ENCODE measurements around the gene SLC39A1.
A peak's percentile ranks its signal among the peaks of the same experiment; 100 is the strongest.

The SLC39A1 gene

DNA sequence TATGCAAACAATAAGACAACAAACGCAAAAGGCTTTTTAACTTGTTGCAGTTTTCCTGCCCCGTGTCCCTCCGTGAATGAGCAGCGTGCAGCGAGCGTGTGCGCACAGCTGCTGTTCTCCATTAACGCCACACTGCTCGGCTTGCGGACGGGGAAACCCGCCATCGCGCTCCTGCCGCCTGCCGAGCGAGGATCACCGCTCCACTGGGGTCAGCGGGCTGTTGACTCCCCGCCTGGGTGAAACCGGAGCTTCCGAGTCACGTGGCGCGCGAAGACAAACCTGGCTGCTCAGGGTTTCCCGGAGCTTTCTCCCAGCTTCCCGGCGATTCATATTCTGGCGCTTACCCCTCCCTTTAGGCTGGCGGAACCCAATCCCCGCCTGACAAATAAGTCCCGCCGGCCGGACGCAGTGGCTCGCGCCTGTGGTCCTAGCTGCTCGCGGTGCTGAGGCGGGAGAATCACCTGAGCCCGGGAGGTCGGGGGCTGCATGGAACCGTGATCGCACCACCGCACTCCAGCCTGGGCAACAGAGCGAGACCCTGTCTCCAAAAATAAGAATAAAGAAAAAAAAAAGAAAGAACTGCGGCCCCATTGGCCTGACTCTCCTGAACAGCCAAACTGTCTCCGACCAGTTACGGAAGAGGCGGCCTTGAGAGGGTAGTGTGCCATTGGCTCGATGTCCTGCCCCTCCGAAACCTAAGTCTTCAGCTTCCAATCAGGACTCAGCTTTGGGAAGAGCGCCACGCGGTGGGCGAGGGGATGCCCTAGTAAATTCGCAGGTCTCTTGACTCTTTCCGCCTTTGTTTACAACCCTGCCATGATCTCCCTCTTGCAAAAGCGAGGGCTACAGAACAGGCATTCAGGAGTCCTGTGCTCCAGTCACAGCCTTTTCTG lies 4.0 kb upstream of the SLC39A1 start, which contains the start of gene CREB3L4:
CREB3L4 (plus strand) TSS at position 796 of the 893 bp plus-strand sequence. CDS start 624 bp downstream, outside the sequence.
- Mint-ChIP-seq H3K4me1 (ENCODE audit: low read depth) (peaks cover 51% of the 10 kb centered on the region), H3K4me3 (peak within 1 kb of the TSS; percentile 90), H3K9me3 (no peaks in the 10 kb centered on the region), H3K27me3 (ENCODE audit: low read depth) (no peaks in the 10 kb centered on the region), H3K36me3 (ENCODE audit: low read depth) (peaks cover 15% of the 10 kb centered on the region), H3K27ac (peak within 1 kb of the TSS; percentile 88)
- peak; percentile 87 for DNase-seq (ENCODE audit: low spot score)

DNA sequence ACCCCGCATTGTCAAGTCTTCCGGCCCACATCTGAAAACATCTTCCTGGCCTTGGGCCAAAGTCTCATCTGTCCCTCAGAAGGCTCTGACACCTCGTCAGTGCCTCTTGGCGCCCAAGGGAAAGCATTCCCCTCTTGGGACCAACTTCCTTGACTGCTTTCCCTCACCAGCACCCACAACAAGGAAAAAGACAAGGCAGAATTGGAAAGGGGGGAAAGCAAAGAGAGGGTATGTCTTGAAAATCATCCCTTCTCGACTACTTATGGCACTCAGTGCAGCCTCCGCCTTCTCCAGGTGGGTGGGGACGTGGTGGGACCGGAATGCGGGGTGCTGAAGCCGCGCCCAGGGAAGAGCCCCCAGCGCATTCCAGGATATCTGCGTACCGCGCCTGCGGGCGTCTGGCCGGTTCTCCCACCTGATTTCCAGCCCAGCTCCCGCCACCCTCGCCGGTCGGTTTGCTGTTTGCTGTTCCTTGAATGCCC lies 554 bp upstream of the SLC39A1 start:
- H3K4me1 Mint-ChIP-seq (ENCODE audit: low read depth), result peaks cover 48% of the 10 kb centered on the region

DNA sequence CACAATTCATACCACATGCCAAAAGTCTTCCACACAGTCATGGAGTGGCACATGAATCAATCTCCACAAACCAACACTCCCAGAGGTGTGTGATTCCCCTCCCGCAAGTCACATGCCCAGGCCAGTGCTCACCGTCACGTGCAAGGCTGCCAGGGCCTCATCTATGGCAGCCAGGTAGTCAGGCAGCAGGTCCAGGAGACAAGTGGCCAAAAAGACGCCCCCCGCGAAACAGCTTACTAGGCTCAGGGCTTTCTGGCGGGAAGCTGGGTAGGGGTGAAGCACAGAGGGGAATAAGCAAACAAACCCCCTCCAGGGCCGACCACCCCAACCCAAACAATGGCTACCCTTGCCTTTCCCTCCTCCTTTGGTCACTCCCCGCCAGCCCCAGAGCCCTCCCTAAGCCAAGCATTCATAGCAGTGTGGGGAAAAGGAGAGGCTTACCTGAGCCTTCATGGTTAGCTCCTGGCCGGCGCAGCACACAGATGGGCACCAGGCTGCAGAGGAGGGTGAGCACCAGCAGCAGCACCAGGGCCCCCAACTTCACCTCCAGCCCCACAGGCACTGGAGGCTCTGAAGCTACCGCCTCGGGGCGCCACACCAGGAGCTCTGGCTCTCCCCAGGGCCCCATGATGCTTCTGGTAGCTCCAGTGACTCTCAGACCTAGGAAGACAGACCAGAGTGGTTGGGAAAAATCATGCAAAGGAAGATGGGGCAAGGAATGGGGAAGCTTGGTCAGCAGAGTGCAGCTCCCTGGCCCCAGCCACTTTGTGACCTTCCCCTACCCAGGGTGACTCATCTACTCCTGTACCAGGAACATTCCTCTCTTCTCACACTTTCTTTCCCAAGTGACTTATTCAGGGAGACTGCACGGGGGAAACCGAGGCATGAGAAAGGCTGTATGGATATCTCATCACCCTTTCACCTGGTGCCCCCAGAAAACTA lies 978 bp downstream of the SLC39A1 start:
- Mint-ChIP-seq H3K27me3 (ENCODE audit: low read depth) (no peaks in the 10 kb centered on the region), H3K27ac (peak overlapping the region; percentile 27), H3K4me1 (ENCODE audit: low read depth) (peaks cover 42% of the 10 kb centered on the region), H3K4me3 (peak overlapping the region; percentile 83), H3K9me3 (no peaks in the 10 kb centered on the region), H3K36me3 (ENCODE audit: low read depth) (peaks cover 19% of the 10 kb centered on the region)
- DNase-seq (ENCODE audit: low spot score), result no peak

More for the DNA sequence above, 554 bp upstream of the SLC39A1 start:
- no peak for DNase-seq (ENCODE audit: low spot score)
- Mint-ChIP-seq H3K9me3 (no peaks in the 10 kb centered on the region), H3K27me3 (ENCODE audit: low read depth) (no peaks in the 10 kb centered on the region), H3K4me3 (peak overlapping the region; percentile 83), H3K36me3 (ENCODE audit: low read depth) (peaks cover 17% of the 10 kb centered on the region), H3K27ac (peak overlapping the region; percentile 87)

DNA sequence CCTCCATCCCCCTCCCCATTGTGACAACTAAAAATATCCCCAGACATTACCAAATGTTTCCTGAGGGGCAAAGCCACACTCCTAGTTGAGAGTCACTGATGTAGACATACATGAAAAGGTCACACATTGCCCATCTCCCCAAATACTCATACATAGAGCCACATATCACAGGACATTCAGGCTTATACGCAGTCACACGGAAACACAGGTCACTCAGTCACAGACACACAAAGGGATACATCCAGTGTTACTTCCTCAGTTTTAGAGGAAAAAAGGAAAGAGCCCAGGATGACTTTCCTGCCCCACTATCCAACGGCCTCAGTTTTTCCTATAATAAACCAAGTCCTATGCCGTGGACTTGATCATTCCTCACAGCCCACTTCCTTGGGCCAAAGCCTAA lies 1.9 kb downstream of the SLC39A1 start:
- no peak for DNase-seq (ENCODE audit: low spot score)
- Mint-ChIP-seq H3K36me3 (ENCODE audit: low read depth) (peaks cover 20% of the 10 kb centered on the region), H3K27ac (peak overlapping the region; percentile 11), H3K4me3 (peak overlapping the region; percentile 83), H3K4me1 (ENCODE audit: low read depth) (peaks cover 44% of the 10 kb centered on the region), H3K9me3 (no peaks in the 10 kb centered on the region), H3K27me3 (ENCODE audit: low read depth) (no peaks in the 10 kb centered on the region)

DNA sequence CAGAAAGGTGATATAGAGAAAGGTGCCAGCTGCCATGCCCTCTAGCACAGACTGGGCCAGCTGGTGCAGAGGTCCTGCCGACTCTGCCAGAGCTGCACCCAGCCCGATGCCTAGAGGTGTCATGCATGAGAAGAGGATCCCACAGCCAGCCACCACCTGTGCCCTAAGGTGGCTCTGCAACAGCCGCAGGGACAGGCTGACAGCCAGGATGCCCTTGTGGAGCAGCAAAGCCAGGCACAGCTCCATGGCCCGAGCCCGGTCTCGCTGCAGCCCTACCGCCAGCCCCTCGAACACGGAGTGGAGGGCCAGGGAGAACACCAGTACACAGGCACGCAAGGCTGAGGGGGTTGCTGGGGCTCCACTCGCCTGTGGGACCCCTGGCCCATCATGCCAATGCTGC lies 3.1 kb downstream of the SLC39A1 start:
- Mint-ChIP-seq H3K36me3 (ENCODE audit: low read depth) (peaks cover 18% of the 10 kb centered on the region), H3K4me3 (no peak overlapping the region), H3K27ac (peak overlapping the region; percentile 59), H3K4me1 (ENCODE audit: low read depth) (peaks cover 45% of the 10 kb centered on the region), H3K27me3 (ENCODE audit: low read depth) (no peaks in the 10 kb centered on the region), H3K9me3 (no peaks in the 10 kb centered on the region)
- DNase-seq (ENCODE audit: low spot score), result no peak

DNA sequence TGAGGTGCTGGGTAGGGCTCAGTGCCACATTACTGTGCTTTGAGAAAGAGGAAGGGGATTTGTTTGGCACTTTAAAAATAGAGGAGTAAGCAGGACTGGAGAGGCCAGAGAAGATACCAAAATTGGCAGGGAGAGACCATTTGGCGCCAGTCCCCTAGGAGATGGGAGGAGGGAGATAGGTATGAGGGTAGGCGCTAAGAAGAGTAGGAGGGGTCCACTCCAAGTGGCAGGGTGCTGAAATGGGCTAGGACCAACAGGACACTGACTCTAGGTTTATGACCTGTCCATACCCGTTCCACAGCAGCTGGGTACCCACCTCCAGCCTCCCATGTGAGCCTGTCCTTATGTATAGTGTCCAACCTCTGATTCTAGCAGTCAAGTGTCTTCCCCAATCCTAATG lies 3.9 kb downstream of the SLC39A1 start:
- Mint-ChIP-seq H3K9me3 (no peaks in the 10 kb centered on the region), H3K36me3 (ENCODE audit: low read depth) (peaks cover 20% of the 10 kb centered on the region), H3K4me3 (no peak overlapping the region), H3K4me1 (ENCODE audit: low read depth) (peaks cover 46% of the 10 kb centered on the region), H3K27ac (no peak overlapping the region), H3K27me3 (ENCODE audit: low read depth) (no peaks in the 10 kb centered on the region)
- no peak for DNase-seq (ENCODE audit: low spot score)

DNA sequence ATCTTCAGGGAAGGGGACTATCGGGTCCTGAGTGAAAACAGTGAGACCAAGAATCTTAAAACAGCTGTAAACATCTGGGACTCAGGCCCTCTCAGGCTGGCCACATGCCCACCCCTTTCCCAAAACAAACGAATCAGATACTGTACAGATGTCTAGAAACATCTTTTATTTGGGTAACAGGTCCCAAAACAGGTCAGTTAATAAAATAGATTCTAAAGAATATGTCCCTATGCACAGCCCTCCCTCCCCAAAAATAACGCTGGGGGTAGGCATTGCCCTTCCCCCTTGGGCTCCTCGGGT lies 4.4 kb downstream of the SLC39A1 start:
- DNase-seq (ENCODE audit: low spot score), result no peak
- H3K27me3 Mint-ChIP-seq (ENCODE audit: low read depth), result no peaks in the 10 kb centered on the region
- peaks cover 48% of the 10 kb centered on the region for H3K4me1 Mint-ChIP-seq (ENCODE audit: low read depth)
- peak overlapping the region; percentile 95 for H3K27ac Mint-ChIP-seq
- peaks cover 25% of the 10 kb centered on the region for H3K36me3 Mint-ChIP-seq (ENCODE audit: low read depth)
- H3K9me3 Mint-ChIP-seq, result no peaks in the 10 kb centered on the region
- peak overlapping the region; percentile 99 for H3K4me3 Mint-ChIP-seq

DNA sequence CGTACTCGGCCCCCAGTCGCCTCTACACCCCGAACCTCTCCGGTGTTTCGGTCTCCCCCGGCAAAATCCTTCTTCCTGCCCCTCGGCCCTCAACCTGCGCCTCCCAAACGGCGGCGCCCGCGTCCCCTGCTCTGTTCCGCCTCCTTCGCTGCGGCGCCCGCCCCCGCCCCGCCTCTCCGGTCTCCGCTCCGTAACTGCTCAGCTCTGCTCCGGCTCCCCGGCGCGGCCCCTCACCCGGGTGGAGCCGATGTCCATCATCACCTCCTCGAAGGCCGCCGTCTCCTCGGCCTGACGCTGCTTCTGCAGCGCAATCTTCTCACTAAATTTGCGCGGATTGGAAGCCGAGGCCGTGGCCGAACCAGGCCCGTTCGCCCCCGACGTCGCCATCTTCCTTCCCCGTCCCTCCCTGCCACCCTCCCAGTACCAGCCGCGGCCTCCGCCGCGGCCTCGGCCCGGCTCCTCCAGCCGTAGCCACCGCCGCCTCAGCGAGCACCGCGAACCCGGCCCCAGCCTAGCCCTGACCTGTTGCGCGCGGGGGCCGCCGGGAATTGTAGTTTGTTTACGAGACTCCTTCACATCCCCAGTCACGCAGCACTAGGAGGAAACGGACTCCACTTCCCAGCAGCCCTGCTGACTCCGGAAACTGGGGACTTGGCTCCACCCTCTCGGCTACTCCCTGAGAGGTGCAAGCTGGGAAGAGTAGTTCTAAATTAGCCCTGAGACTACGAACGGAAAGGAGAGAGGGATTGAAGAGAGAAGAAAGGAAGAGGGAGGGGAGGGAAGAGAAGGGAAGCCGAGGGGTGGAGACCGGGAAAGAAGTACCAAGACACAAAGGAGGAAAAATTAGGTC lies 5.0 kb downstream of the SLC39A1 start, which contains the start of gene CRTC2:
CRTC2 (minus strand) TSS at position 502 of the 850 bp plus-strand sequence; CDS start at position 387, 115 bp downstream.
- Mint-ChIP-seq H3K27ac (peak within 1 kb of the TSS; percentile 95), H3K9me3 (no peaks in the 10 kb centered on the region), H3K27me3 (ENCODE audit: low read depth) (no peaks in the 10 kb centered on the region), H3K4me3 (peak within 1 kb of the TSS; percentile 99), H3K36me3 (ENCODE audit: low read depth) (peaks cover 27% of the 10 kb centered on the region), H3K4me1 (ENCODE audit: low read depth) (peaks cover 44% of the 10 kb centered on the region)
- peak; percentile 98 for DNase-seq (ENCODE audit: low spot score)

DNA sequence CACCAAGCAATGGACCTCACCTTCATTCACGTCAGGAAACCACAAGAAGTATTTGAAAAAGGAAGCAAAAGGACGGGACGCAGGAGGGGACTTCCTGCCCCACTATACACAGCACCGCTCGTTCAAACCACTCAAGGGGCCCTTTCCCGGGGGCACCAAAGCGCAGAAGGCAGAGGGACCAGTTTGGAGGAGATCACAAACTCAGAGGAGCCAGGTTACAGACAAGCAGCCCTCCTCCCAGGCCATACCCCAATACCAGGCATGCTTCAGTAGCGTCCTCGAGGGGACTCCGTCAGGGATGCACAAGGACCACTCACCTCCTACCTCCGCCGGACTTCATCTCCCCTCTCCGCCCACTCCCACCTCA lies 5.6 kb downstream of the SLC39A1 start:
- peak overlapping the region; percentile 95 for H3K27ac Mint-ChIP-seq
- H3K27me3 Mint-ChIP-seq (ENCODE audit: low read depth), result no peaks in the 10 kb centered on the region
- peak; percentile 53 for DNase-seq (ENCODE audit: low spot score)
- no peaks in the 10 kb centered on the region for H3K9me3 Mint-ChIP-seq
- H3K4me1 Mint-ChIP-seq (ENCODE audit: low read depth), result peaks cover 44% of the 10 kb centered on the region
- H3K36me3 Mint-ChIP-seq (ENCODE audit: low read depth), result peaks cover 30% of the 10 kb centered on the region
- H3K4me3 Mint-ChIP-seq, result peak overlapping the region; percentile 99

DNA sequence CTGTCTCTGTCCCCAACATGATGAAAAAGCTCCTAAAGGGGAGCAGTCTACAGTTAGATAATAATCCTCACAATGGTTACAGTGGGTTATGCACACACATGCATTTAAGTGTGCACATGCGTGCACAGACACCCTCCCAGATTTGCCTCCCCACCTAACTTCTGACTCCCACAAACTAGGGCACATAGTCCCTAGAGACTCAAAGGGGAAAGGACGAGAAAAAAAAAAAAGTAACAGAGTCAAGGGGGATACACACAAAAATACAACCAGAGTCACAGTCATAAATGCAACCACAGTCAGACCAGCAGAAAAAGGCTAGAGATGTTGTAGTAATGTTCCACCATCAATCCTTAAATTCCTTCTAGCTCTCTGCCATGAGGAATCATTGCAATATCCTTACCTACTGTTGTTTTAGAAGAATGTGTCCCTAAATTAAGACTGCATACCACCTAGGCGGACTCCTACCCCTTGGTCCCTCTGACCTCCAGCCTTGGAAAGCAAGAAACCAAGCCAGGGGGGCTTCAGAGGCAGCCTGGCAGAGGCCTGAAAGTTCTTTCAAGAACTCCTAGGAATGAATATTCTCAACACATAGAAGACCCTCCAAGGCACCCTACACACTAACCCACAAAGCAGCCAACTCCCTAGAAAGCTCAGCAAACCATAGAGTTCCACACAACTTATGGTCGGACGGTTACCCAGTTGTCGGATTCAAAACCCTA lies 6.2 kb downstream of the SLC39A1 start:
- Mint-ChIP-seq H3K27ac (peak overlapping the region; percentile 95), H3K36me3 (ENCODE audit: low read depth) (peaks cover 31% of the 10 kb centered on the region), H3K4me3 (peak overlapping the region; percentile 99), H3K27me3 (ENCODE audit: low read depth) (no peaks in the 10 kb centered on the region), H3K4me1 (ENCODE audit: low read depth) (peaks cover 40% of the 10 kb centered on the region), H3K9me3 (no peaks in the 10 kb centered on the region)
- no peak for DNase-seq (ENCODE audit: low spot score)

DNA sequence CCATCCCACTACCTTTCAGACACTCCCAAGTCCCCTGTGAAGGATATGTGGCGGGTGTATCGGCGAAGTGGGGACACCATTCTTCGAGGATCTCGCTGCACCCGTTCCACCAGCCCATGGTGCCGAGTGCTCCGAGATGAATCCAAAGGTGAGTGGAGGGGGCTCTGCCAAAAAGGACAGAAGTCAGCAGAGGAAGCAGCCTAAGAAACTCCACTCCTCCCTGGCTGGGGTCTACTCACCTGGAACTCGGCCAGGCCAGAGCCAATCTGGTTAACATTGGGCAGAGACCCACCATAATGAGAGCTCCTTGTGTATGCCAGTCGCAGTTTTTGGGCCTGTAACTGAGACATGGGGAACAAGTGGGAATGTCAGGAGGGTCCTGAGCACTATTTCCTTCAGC lies 8.5 kb downstream of the SLC39A1 start:
- Mint-ChIP-seq H3K4me3 (no peak overlapping the region), H3K36me3 (ENCODE audit: low read depth) (peaks cover 46% of the 10 kb centered on the region), H3K27me3 (ENCODE audit: low read depth) (no peaks in the 10 kb centered on the region), H3K9me3 (no peaks in the 10 kb centered on the region), H3K27ac (no peak overlapping the region), H3K4me1 (ENCODE audit: low read depth) (peaks cover 37% of the 10 kb centered on the region)
- DNase-seq (ENCODE audit: low spot score), result no peak

DNA sequence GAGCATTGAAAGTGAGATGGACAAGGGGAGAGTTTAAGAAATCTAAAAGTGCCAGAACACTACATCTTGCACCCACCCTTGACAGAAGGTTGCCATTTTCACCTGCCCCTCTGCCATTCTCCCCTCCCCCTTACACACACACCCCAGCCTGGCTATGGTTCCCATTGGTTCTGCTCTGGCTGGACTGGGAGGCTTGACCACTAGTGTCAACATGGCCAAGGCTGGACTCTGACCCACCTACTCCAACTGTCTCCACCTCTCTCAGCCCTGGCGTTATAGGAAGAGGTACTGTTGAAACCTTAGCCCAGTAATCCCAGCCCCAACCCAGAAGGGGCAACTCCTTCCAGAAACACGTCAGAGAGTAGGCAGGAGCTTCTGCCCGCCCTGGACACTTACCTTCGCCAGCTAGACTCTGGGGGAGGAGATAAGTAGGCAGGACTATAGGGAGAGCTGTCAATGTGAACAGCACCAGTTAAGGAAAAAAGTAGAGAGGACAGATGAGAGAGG lies 9.4 kb downstream of the SLC39A1 start:
- Mint-ChIP-seq H3K36me3 (ENCODE audit: low read depth) (peaks cover 50% of the 10 kb centered on the region), H3K27me3 (ENCODE audit: low read depth) (no peaks in the 10 kb centered on the region), H3K27ac (peak overlapping the region; percentile 9), H3K4me1 (ENCODE audit: low read depth) (peaks cover 32% of the 10 kb centered on the region), H3K4me3 (no peak overlapping the region), H3K9me3 (no peaks in the 10 kb centered on the region)
- no peak for DNase-seq (ENCODE audit: low spot score)
